Stomach (tissue), 4 donors: ENCODE measurements around the gene CLTCL1.

Experiments used
- POLR2AphosphoS5 ChIP-seq, 3 donors: sonication (generic); formaldehyde crosslinking; IDR thresholded peaks; one replicate each; pipeline ENCODE4 v1.6.1; 2016; ENCODE audit warnings: antibody characterized with exemption in 3 of 3
- TF ChIP-seq, protein P1 (sequence below), 7 experiments: fragments of 450-650 bp in 4 of 7; fragments of 200-600 bp in 3 of 7; sonication (generic) in 3 of 7; IDR thresholded peaks; one replicate each; pipeline ENCODE4 v1.5.1; 2016 to 2019; ENCODE audit warnings: antibody characterized with exemption in 7 of 7, control low read depth in 2 of 7, mild to moderate bottlenecking in 1 of 7

DNA sequence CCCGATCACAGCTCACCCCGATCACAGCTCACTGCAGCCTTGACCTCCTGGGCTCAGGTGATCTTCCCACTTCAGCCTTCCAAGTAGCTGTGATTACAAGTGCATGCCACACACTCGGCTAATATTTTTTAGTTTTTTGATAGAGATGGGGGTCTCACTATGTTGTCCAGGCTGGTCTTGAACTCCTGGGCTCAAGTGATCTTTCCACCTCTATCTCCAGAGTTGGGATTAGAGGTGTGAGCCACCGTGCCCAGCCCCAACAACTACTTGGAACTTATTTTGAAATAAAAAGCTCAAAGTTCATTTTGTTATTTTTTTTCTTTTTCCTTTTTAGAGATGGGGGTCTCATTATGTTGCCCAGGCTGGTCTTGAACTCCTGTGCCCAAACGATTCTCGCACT, 85.2 kb downstream of the CLTCL1 start:
- TF ChIP-seq, protein P1, sequence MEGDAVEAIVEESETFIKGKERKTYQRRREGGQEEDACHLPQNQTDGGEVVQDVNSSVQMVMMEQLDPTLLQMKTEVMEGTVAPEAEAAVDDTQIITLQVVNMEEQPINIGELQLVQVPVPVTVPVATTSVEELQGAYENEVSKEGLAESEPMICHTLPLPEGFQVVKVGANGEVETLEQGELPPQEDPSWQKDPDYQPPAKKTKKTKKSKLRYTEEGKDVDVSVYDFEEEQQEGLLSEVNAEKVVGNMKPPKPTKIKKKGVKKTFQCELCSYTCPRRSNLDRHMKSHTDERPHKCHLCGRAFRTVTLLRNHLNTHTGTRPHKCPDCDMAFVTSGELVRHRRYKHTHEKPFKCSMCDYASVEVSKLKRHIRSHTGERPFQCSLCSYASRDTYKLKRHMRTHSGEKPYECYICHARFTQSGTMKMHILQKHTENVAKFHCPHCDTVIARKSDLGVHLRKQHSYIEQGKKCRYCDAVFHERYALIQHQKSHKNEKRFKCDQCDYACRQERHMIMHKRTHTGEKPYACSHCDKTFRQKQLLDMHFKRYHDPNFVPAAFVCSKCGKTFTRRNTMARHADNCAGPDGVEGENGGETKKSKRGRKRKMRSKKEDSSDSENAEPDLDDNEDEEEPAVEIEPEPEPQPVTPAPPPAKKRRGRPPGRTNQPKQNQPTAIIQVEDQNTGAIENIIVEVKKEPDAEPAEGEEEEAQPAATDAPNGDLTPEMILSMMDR (IDR thresholded peaks at IDR 0.05), result no peak
- TF ChIP-seq POLR2AphosphoS5 (IDR thresholded peaks at IDR 0.05), result no peak
